BLaER1 (cell line): ENCODE data around the gene CENPX.

Experiments
- H3K27ac ChIP-seq: shearing (Covaris generic); formaldehyde crosslinking; 2 replicates; pipeline ENCODE4 v1.8.1; 2022
- H3K27me3 ChIP-seq: shearing (Covaris generic); formaldehyde crosslinking; 2 replicates; pipeline ENCODE4 v1.8.1; 2022
- H3K36me3 ChIP-seq: shearing (Covaris generic); formaldehyde crosslinking; 2 replicates; pipeline ENCODE4 v1.8.1; 2022
- H3K4me1 ChIP-seq: shearing (Covaris generic); formaldehyde crosslinking; 2 replicates; pipeline ENCODE4 v1.8.1; 2022
- H3K4me2 ChIP-seq: shearing (Covaris generic); formaldehyde crosslinking; 2 replicates; pipeline ENCODE4 v1.8.1; 2022
- H3K4me3 ChIP-seq: shearing (Covaris generic); formaldehyde crosslinking; 2 replicates; pipeline ENCODE4 v1.8.1; 2022
- H3K9ac ChIP-seq: shearing (Covaris generic); formaldehyde crosslinking; 2 replicates; pipeline ENCODE4 v1.8.1; 2022
- H3K9me3 ChIP-seq: shearing (Covaris generic); formaldehyde crosslinking; 2 replicates; pipeline ENCODE4 v1.8.1; 2022
- H4K20me1 ChIP-seq: shearing (Covaris generic); formaldehyde crosslinking; 2 replicates; pipeline ENCODE4 v1.8.1; 2022
- Cebpa-rat ChIP-seq: shearing (Covaris generic); IDR thresholded peaks from 2 replicates; pipeline ENCODE4 v1.8.1; 2022

CENPX gene

DNA sequence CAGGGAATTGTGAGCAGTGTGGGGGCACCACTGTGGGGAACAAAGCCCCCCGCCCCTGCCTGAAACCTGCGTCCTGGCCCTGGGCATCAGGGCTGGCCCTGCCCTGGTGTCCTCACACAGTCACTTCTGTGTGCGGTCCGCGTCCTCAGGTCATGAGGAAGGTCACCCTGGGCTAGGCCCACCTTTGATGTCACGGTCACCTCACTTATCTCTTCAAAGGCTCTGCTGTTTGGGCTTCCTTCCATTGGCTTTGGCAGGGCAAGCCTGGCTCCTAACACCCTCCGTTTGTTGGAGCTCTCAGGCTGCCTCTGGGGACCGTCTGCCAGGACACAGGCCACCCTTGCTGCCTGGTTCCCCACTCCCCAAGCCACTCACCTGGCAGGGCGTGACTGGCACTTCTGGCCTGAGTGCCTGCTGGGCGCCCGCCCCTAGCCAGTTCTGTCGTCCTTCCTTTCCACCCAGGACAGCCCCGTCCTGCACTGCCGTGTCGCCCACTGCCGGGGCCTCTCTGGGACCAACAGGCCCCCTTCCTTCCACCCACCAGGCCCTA lies 8.8 kb downstream of the CENPX start:
- H3K4me2 ChIP-seq: peak overlapping the region; percentile 85
- peaks cover 53% of the 10 kb centered on the region for H3K4me1 ChIP-seq
- H3K27me3 ChIP-seq: peaks cover 38% of the 10 kb centered on the region
- H3K27ac ChIP-seq: no peak overlapping the region
- no peak for TF ChIP-seq Cebpa-rat
- H3K9ac ChIP-seq: peak overlapping the region; percentile 57; the same call in 1 of the 2 replicates
- H3K9me3 ChIP-seq: no peaks in the 10 kb centered on the region
- H3K4me3 ChIP-seq: no peak overlapping the region
- H4K20me1 ChIP-seq: peaks cover 44% of the 10 kb centered on the region
- H3K36me3 ChIP-seq: peaks cover 17% of the 10 kb centered on the region

DNA sequence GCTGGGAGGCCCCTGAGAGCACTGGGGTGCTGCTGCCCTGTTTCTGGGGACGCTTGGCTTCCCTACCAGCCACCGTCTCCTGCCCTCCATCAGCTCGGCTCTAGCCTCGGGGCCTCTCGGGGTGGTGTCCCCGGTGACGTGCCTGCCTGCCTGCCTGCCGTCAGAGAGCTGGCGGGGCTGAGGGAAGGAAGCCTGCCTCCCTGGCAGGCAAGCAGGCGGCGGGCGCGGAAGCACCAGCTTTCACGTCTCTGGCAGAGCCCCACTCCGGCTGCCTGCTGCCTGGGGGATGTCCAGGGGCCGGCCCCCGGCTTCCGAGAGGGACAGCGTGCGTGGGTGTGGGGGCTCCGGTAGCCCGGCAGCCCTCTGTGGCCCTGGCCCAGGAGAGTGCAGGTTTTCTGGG lies 9.3 kb downstream of the CENPX start:
- Histone ChIP-seq H3K27ac (no peak overlapping the region), H3K4me2 (peak overlapping the region; percentile 85)

DNA sequence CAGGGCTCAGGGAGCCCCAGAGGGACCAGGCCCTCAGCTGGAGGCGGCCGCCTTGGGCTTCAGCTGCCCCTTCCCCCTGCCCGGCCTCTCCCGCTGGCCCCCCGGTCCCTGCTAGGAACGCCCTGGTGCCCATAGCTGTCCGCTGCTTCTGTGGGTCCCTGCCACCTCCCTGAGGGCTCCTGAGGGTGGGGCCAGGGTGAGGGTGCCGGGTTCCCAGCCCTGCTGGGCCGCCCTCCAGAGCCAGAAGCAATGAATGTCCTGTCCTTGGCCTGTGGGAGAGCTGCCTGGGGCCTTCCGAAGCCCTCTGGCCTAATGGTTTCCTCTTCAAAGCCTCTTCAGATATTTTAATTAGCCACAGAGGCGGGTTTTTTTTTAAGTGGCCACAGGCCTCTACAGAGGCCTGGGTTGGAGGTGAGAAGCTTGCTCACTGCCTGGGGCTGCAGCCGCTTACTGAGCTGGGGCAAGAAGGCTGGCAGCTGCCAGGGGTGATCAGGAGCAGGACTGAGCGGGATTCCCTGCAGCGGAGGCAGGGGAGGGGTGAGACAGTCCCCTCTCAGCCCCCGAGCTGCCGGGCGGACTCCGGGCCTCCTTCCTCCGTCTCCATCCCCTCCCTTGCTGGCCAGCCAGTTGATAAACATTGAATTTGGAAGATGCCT lies 9.9 kb downstream of the CENPX start:
- no peak for TF ChIP-seq Cebpa-rat
- Histone ChIP-seq H3K27ac (peak overlapping the region; percentile 35; the same call in 1 of the 2 replicates), H3K4me3 (no peak overlapping the region), H3K27me3 (peaks cover 38% of the 10 kb centered on the region), H3K4me1 (peaks cover 60% of the 10 kb centered on the region), H3K9me3 (no peaks in the 10 kb centered on the region), H3K9ac (peak overlapping the region; percentile 57), H3K4me2 (peak overlapping the region; percentile 85), H4K20me1 (peaks cover 47% of the 10 kb centered on the region), H3K36me3 (peaks cover 6% of the 10 kb centered on the region; the same call in 1 of the 2 replicates)

More for the DNA sequence above, 9.3 kb downstream of the CENPX start:
- Histone ChIP-seq H3K9ac (peak overlapping the region; percentile 57), H4K20me1 (peaks cover 44% of the 10 kb centered on the region), H3K27me3 (peaks cover 38% of the 10 kb centered on the region), H3K4me1 (peaks cover 55% of the 10 kb centered on the region), H3K36me3 (peaks cover 12% of the 10 kb centered on the region), H3K4me3 (no peak overlapping the region), H3K9me3 (no peaks in the 10 kb centered on the region)
- no peak for TF ChIP-seq Cebpa-rat

DNA sequence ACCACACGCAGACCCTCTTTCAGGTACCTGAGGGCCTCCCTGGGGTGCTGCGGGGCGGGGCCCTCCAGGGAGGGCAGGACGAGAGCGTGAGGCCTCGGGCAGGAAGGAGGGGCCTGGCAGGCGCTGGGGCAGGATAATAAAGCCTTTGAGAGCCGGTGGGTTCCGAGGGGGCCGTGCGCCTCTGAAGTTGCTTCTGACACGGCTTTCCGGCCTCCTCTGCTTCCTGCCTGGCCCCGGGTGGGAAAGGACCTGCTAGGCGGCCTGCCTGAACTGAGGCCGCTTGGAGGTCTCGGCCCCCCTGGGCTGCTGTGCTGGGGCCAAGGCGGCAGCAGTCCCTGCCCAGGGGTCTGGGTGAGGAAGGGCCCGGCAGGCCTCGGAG lies 10.4 kb downstream of the CENPX start:
- Histone ChIP-seq H3K9me3 (no peaks in the 10 kb centered on the region), H3K27ac (peak overlapping the region; percentile 35), H3K9ac (peak overlapping the region; percentile 57), H3K36me3 (peaks cover under 1% of the 10 kb centered on the region; the same call in 1 of the 2 replicates), H4K20me1 (peaks cover 53% of the 10 kb centered on the region), H3K4me3 (no peak overlapping the region), H3K4me2 (peak overlapping the region; percentile 85), H3K27me3 (peaks cover 38% of the 10 kb centered on the region), H3K4me1 (peaks cover 66% of the 10 kb centered on the region)
- TF ChIP-seq Cebpa-rat: no peak

DNA sequence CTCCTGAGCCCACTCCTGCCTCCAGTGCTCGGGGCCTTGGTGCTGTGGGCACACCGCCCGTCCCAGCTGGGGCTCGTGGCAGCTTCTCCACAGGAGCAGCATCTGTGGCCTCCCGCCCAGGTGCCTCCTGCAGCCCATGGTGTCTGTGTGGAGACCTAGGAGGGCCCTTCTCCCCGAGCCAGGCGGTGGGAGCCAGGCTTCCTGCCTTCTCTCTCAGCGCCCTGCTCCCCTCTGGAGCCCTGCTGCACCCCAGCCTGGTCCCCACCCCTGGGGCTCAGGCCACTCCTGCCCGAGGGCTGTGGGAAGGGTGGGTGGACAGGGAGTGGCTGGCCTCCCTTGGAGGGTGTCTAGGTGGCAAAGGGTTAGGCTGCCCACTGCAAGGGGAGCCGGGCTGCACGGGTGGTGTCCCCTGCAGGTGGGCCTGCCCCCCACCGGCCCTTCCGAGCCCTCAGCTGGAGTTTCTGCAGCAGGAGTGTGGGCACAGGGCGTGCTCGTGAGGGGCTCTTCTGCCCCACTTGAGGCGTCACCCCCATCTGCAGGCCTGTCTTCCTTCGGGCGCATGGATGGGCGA lies 11.0 kb downstream of the CENPX start:
- Histone ChIP-seq H3K27me3 (peaks cover 44% of the 10 kb centered on the region), H3K9me3 (no peaks in the 10 kb centered on the region), H3K4me1 (peaks cover 71% of the 10 kb centered on the region), H3K4me2 (peak overlapping the region; percentile 85), H3K4me3 (no peak overlapping the region), H3K27ac (no peak overlapping the region), H3K9ac (peak overlapping the region; percentile 57), H3K36me3 (no peaks in the 10 kb centered on the region; the same call in 1 of the 2 replicates), H4K20me1 (peaks cover 58% of the 10 kb centered on the region)
- no peak for TF ChIP-seq Cebpa-rat

DNA sequence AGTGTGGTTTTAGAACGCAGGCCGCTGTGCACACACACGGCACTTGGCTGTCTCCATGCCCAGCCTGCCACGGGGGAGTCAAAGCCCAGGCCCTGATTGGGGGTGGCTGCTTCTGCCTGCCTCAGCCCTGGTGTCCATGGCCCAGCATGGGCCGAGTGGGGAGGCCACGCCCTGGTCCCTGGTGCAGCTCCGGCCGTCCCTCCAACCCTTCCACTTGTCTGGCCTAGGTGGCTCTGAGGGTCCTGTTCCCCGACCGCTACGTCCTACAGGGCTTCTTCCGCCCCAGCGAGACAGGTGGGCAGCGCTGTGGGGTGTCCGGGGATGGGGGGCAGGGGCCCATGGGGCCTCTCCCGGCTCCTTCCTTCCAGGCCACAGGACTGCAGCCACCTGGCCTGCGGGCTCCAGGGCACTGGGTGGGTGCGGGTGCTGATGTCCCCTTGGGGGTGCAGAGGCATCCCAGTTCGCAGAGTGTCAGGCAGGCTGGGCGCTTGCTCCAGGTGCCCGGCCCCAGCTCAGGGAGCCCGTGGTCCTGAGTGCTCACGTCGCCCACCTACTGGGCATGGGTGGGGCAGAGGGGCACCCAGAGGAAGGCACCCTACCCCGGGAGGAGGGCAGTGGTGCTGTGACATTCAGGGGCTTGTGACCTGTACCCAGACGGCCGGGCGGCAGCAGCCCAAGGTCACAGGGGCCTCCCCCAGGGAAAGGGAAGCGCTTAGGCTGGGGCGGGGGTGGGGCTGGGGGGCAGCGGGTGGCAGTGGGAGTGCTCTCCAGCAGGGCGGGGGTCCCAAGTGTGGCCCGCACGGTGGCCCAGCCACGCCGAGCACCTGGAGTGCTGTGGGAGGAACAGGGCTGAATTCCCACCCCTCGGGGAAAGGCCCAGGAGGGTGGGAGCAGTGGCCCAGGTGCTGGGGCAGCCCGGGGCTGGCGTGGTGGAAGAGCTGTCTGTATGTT lies 11.8 kb downstream of the CENPX start:
- TF ChIP-seq Cebpa-rat: no peak
- H3K4me3 ChIP-seq: no peak overlapping the region
- H3K27ac ChIP-seq: no peak overlapping the region
- peaks cover 47% of the 10 kb centered on the region for H3K27me3 ChIP-seq
- H4K20me1 ChIP-seq: peaks cover 67% of the 10 kb centered on the region
- H3K4me1 ChIP-seq: peaks cover 78% of the 10 kb centered on the region
- no peaks in the 10 kb centered on the region for H3K9me3 ChIP-seq
- H3K9ac ChIP-seq: no peak overlapping the region
- peak overlapping the region; percentile 85 for H3K4me2 ChIP-seq
- H3K36me3 ChIP-seq: no peaks in the 10 kb centered on the region; the same call in 1 of the 2 replicates

DNA sequence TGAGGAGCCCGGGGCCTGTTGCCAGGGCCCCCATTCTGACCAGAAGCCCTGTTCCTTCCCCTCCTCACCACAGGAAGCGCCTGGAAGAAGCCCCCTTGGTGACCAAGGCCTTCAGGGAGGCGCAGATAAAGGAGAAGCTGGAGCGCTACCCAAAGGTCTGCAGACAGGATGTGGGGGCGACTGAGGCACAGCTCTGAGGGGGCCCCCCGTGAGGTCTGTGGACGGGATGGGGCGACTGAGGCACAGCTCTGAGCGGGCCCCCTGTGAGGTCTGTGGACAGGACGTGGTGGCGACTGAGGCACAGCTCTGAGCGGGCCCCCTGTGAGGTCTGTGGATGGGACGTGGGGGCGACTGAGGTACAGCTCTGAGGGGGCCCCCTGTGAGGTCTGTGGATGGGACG lies 13.3 kb downstream of the CENPX start:
- Histone ChIP-seq H3K27ac (no peak overlapping the region), H3K4me2 (no peak overlapping the region), H3K27me3 (peaks cover 46% of the 10 kb centered on the region), H4K20me1 (peaks cover 81% of the 10 kb centered on the region), H3K9me3 (no peaks in the 10 kb centered on the region), H3K4me3 (no peak overlapping the region), H3K4me1 (peaks cover 80% of the 10 kb centered on the region), H3K36me3 (no peaks in the 10 kb centered on the region; the same call in 1 of the 2 replicates), H3K9ac (no peak overlapping the region)
- TF ChIP-seq Cebpa-rat: no peak

DNA sequence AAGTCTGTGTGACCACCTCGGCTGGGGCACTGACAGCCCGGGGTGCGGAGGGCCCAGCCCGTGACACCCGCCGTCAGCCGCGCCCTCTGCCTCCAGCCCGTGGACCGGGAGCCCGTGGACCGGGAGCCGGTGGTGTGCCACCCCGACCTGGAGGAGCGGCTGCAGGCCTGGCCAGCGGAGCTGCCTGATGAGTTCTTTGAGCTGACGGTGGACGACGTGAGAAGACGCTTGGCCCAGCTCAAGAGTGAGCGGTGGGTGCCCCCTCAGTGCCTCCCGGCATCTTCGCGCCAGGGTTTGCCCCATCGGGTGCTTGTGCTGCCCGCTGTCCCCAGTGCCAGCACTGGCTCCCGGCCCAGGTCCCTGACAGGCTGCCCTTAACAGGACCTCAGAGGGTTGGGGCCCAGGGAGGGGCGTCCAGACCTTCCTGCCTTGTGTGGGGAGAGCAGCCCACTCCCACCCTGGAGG lies 13.7 kb downstream of the CENPX start:
- no peak overlapping the region for H3K27ac ChIP-seq
- TF ChIP-seq Cebpa-rat: no peak
- no peak overlapping the region for H3K9ac ChIP-seq
- H3K4me2 ChIP-seq: no peak overlapping the region
- H3K4me1 ChIP-seq: peaks cover 80% of the 10 kb centered on the region
- H3K36me3 ChIP-seq: no peaks in the 10 kb centered on the region; the same call in 1 of the 2 replicates
- H3K4me3 ChIP-seq: no peak overlapping the region
- H4K20me1 ChIP-seq: peaks cover 81% of the 10 kb centered on the region
- H3K9me3 ChIP-seq: no peaks in the 10 kb centered on the region
- peaks cover 41% of the 10 kb centered on the region for H3K27me3 ChIP-seq

DNA sequence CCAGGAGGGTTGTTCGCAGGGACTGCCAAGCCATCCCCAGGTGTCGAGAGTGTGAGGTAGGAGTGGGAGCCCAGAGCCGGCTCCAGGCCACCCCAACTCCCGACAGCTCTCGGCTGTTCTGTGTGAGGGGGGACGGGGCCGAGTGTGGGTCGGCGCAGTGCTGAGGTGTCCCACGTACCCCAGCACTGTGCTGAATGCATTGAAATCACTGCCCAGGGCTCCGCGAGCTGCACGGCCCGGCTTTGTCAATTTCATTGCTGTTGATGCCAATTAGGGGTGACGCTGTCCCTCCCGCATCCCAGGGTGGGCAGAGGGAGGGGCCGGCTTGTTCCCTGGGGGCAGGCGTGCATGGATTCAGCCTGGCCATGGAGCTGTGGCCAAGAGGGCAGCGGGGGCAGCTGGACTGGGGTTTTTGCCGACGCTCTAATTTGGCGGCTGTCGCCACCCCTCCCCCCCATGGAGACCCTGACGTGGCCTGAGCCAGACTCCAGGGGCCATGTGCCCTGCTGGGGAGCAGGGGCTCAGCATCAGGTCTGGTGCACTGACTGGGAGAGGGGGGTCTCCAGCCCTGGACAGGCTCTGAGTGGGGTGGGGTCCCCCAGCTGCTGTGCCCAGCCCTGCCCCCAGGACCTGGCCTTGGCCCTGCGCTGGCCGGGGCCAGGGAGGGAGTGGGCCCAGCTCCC lies 14.3 kb downstream of the CENPX start:
- peaks cover 81% of the 10 kb centered on the region for H4K20me1 ChIP-seq
- no peak overlapping the region for H3K9ac ChIP-seq
- peaks cover 35% of the 10 kb centered on the region for H3K27me3 ChIP-seq
- H3K4me2 ChIP-seq: peak overlapping the region; percentile 70
- no peaks in the 10 kb centered on the region for H3K9me3 ChIP-seq
- H3K4me1 ChIP-seq: peaks cover 80% of the 10 kb centered on the region
- no peak overlapping the region for H3K4me3 ChIP-seq
- H3K27ac ChIP-seq: no peak overlapping the region
- TF ChIP-seq Cebpa-rat: no peak
- H3K36me3 ChIP-seq: no peaks in the 10 kb centered on the region; the same call in 1 of the 2 replicates
